Ishikawa (cell line): ENCODE data around the gene PRRC2B.

Experiments used
- CEBPB ChIP-seq: IDR thresholded peaks from 2 replicates; pipeline ENCODE4 v1.6.1; 2012
- CREB1 ChIP-seq: IDR thresholded peaks from 2 replicates; pipeline ENCODE4 v1.6.1; 2012; ENCODE audit warnings: low read depth
- EGR1 ChIP-seq: IDR thresholded peaks from 2 replicates; pipeline ENCODE4 v1.6.1; 2012
- EP300 ChIP-seq: IDR thresholded peaks from 2 replicates; pipeline ENCODE4 v1.6.1; 2012; ENCODE audit warnings: borderline replicate concordance
- FOXM1 ChIP-seq: IDR thresholded peaks from 2 replicates; pipeline ENCODE4 v1.6.1; 2012; ENCODE audit warnings: low read depth, borderline replicate concordance
- MAX ChIP-seq: IDR thresholded peaks from 2 replicates; pipeline ENCODE4 v1.6.1; 2012
- NFIC ChIP-seq: IDR thresholded peaks from 2 replicates; pipeline ENCODE4 v1.6.1; 2012
- RAD21 ChIP-seq: IDR thresholded peaks from 2 replicates; pipeline ENCODE4 v1.6.1; 2012; ENCODE audit warnings: low read depth
- REST ChIP-seq: IDR thresholded peaks from 2 replicates; pipeline ENCODE4 v1.6.1; 2012; ENCODE audit warnings: low read depth, mild to moderate bottlenecking
- TAF1 ChIP-seq: IDR thresholded peaks from 2 replicates; pipeline ENCODE4 v1.6.1; 2012; ENCODE audit warnings: low read depth, mild to moderate bottlenecking
- TCF12 ChIP-seq: IDR thresholded peaks from 2 replicates; pipeline ENCODE4 v1.6.1; 2012; ENCODE audit warnings: low read depth
- TEAD4 ChIP-seq: IDR thresholded peaks from 2 replicates; pipeline ENCODE4 v1.6.1; 2012
- YY1 ChIP-seq: IDR thresholded peaks from 2 replicates; pipeline ENCODE4 v1.6.1; 2012; ENCODE audit warnings: low read depth
- ZBTB7A ChIP-seq: IDR thresholded peaks from 2 replicates; pipeline ENCODE4 v1.6.1; 2012; ENCODE audit warnings: low read depth
- TF ChIP-seq, protein P1 (sequence below): IDR thresholded peaks from 2 replicates; pipeline ENCODE4 v1.6.1; 2012

PRRC2B gene

DNA sequence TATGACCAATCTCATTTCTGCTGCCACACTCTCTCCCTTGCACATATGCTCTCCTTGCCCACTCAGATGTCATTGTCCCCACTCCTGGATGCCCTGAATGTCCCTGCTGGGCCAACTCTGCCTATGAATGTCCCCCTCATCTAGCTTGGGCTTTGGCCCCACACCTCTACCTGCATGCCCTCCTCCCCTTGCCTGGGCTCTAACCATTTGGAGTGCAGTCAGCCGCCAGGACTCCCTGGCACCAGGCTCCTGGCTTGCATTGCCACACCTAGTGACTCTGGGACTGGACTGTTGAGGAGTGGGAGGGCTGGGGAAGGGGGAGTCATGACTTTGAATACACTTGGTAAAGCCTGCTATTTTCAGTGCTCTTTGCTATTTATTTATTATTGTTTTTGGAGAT is 67.3 kb downstream of the PRRC2B start:
- TF ChIP-seq CREB1: no peak
- no peak for TF ChIP-seq ZBTB7A
- no peak for TF ChIP-seq MAX
- TF ChIP-seq EP300: no peak
- TF ChIP-seq TCF12: no peak
- TF ChIP-seq TAF1: no peak
- TF ChIP-seq FOXM1: no peak
- no peak for TF ChIP-seq RAD21
- TF ChIP-seq EGR1: no peak
- no peak for TF ChIP-seq NFIC
- TF ChIP-seq YY1: no peak
- no peak for TF ChIP-seq CEBPB
- TF ChIP-seq REST: no peak
- TF ChIP-seq TEAD4: no peak
- TF ChIP-seq, protein P1, sequence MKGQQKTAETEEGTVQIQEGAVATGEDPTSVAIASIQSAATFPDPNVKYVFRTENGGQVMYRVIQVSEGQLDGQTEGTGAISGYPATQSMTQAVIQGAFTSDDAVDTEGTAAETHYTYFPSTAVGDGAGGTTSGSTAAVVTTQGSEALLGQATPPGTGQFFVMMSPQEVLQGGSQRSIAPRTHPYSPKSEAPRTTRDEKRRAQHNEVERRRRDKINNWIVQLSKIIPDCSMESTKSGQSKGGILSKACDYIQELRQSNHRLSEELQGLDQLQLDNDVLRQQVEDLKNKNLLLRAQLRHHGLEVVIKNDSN: no peak

DNA sequence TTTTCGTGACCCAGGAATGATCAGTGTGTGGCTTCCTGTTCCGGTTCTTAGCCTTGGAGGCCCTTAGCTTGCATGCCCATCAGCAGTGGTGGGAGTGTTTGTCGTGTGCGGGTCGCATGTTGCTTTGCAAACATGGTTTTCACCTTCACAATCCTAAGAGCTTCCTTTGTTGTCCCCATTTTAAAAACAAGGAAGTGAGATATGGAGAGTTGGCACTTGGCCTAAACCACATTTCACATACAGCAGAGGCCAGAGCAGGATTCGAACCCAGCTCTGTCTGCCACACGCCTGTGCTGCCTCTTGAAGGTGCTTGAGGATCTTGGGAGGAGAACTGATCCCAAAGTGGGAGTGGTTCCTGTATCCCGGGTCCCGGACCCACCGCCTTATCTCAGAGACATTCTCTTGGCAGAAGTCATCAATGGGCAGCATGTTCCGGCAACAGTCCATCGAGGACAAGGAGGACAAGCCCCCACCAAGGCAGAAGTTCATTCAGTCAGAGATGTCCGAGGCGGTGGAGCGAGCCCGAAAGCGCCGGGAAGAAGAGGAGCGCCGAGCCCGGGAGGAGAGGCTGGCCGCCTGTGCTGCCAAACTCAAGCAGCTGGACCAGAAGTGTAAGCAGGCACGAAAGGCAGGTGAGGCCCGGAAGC is 70.6 kb downstream of the PRRC2B start:
- TF ChIP-seq EGR1: no peak

GRCh38 chr9:131465401-131465800 is 71.5 kb downstream of the PRRC2B start:
- no peak for TF ChIP-seq TAF1
- no peak for TF ChIP-seq EGR1
- no peak for TF ChIP-seq YY1
- TF ChIP-seq REST: no peak
- no peak for TF ChIP-seq EP300
- no peak for TF ChIP-seq NFIC
- TF ChIP-seq RAD21: no peak
- TF ChIP-seq TCF12: no peak
- TF ChIP-seq FOXM1: no peak
- TF ChIP-seq CEBPB: no peak
- TF ChIP-seq MAX: no peak
- TF ChIP-seq, protein P1: no peak
- no peak for TF ChIP-seq ZBTB7A
- no peak for TF ChIP-seq TEAD4
- TF ChIP-seq CREB1: no peak

DNA sequence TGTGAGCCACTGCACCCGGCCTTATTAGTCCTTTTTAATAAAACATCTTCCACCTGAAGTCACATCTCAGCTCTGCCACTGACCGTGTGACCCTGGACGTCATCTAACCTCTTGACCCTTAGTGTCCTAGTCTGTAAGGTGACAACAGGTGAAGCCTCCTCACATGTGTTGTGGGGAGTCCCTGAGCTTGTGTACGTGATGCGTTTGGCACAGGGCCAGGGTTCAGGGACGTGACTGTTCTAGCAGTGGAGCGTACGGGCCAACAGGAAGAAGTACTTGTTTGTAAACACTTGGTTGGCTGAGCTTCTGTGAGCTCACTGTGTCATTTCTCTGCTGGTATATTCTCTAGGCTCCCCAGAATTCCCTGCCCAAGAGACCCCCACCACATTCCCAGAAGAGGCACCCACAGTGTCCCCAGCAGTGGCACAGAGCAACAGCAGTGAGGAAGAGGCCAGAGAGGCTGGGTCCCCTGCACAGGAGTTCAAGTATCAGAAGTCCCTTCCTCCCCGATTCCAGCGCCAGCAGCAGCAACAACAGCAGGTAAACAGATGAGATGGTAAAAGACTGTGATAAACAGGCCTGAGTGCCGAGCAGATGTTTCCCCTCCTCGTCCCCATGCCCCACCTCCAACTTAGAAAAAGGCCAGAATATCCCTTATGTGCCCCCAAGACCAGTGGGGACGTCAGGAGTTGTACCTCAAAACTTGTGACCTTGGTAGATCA is 73.5 kb downstream of the PRRC2B start:
- TF ChIP-seq TAF1 (no peak), EP300 (no peak), TEAD4 (no peak), RAD21 (no peak), EGR1 (no peak)
- TF ChIP-seq, protein P1: no peak

DNA sequence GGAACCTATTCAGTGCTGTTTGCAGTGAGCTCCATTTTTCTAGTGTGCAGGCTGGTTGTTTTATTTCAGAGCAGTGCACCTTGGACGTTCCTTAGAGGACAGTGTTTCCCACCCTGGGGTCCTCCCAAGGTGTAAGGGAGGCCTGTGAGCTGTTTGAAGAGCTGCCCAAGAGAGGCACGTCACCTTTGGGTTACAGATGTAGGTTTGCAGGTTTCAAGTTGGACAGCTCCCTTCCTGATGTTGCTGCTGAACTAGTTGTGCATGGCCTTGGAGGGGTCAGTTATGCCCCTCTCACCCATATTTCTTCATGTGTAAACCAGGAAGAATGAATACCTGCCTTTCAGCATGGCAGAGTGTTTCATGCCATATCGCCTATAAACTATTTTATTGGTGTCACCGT is 74.1 kb downstream of the PRRC2B start:
- TF ChIP-seq EP300: no peak
- TF ChIP-seq EGR1: no peak
- no peak for TF ChIP-seq CEBPB
- TF ChIP-seq NFIC: no peak
- no peak for TF ChIP-seq TAF1
- peak; percentile 57; the same call in 1 of the 2 replicates for TF ChIP-seq REST
- no peak for TF ChIP-seq RAD21
- no peak for TF ChIP-seq TCF12
- TF ChIP-seq, protein P1: no peak
